ENCODE results near the gene SS18L1. TPM values are rescaled to one million over a fixed set of nuclear protein-coding genes. Genes with fewer than 3 reads are reported as not detected.

SS18L1 gene
- total RNA-seq, 1 experiment from 2014 or later, result 34.1 TPM

GRCh38 chr20:62227977-62228958, 84.7 kb downstream of the SS18L1 start (continued):
- TF ChIP-seq JAZF1 (CRISPR knock-in tag; IDR thresholded peaks at IDR 0.05), result no peak
- TF ChIP-seq IRF1 (CRISPR knock-in tag; IDR thresholded peaks at IDR 0.05), result 0 out of 2 replicates have a peak, but pooled peaks have one; percentile 14
- TF ChIP-seq ZMAT4 (CRISPR knock-in tag; IDR thresholded peaks at IDR 0.05), result no peak
- no peak for TF ChIP-seq NFATC4 (CRISPR knock-in tag; IDR thresholded peaks at IDR 0.05)
- no peak for TF ChIP-seq SP1 (CRISPR knock-in tag; conservative IDR thresholded peaks at IDR 0.05)
- TF ChIP-seq MAX (CRISPR knock-in tag; IDR thresholded peaks at IDR 0.05), result peak; percentile 73
- no peak for TF ChIP-seq TCF7 (CRISPR knock-in tag; IDR thresholded peaks at IDR 0.05; ENCODE audit: low read depth)
- TF ChIP-seq SMAD4 (CRISPR knock-in tag; IDR thresholded peaks at IDR 0.05), result 0 out of 2 replicates have a peak, but pooled peaks have one; percentile 27

- peaks cover 5% of the 10 kb centered on the region for H3K9me3 Mint-ChIP-seq
- ATAC-seq, result no peak
- no peak overlapping the region for H3K27ac Mint-ChIP-seq
- POLR2A ChIA-PET, result no interaction called here
- H3K36me3 Mint-ChIP-seq, result no peaks in the 10 kb centered on the region
- no peak overlapping the region for H3K4me3 Mint-ChIP-seq
- H3K27me3 Mint-ChIP-seq (ENCODE audit: low read depth), result peaks cover 4% of the 10 kb centered on the region; the same call in 1 of the 2 replicates
- H3K4me1 Mint-ChIP-seq, result peaks cover 3% of the 10 kb centered on the region
- CTCF ChIA-PET, result no interaction called here
- DNase-seq (ENCODE audit: low spot score), result no peak
- TF ChIP-seq CBFB (CRISPR knock-in tag; IDR thresholded peaks at IDR 0.05; ENCODE audit: low read depth) (no peak), ETV6 (CRISPR knock-in tag; IDR thresholded peaks at IDR 0.05) (no peak), MXD4 (CRISPR knock-in tag; IDR thresholded peaks at IDR 0.05; ENCODE audit: borderline replicate concordance) (no peak), E2F4 (CRISPR knock-in tag; IDR thresholded peaks at IDR 0.05; ENCODE audit: borderline replicate concordance, low read depth) (no peak), ZMAT4 (CRISPR knock-in tag; IDR thresholded peaks at IDR 0.05) (no peak)
Observed at GRCh38 chr20:62228982-62229545, 85.5 kb downstream of the SS18L1 start.

- peaks cover 5% of the 10 kb centered on the region for H3K9me3 Mint-ChIP-seq
- ATAC-seq (no peak), DNase-seq (ENCODE audit: low spot score) (no peak)
- peaks cover 4% of the 10 kb centered on the region; the same call in 1 of the 2 replicates for H3K27me3 Mint-ChIP-seq (ENCODE audit: low read depth)
- no peaks in the 10 kb centered on the region for H3K36me3 Mint-ChIP-seq
- ChIA-PET CTCF (no interaction called here), POLR2A (no interaction called here)
- H3K4me3 Mint-ChIP-seq, result no peak overlapping the region
- H3K4me1 Mint-ChIP-seq, result peaks cover 3% of the 10 kb centered on the region
- H3K27ac Mint-ChIP-seq, result no peak overlapping the region
- no peak for TF ChIP-seq IRF2 (CRISPR knock-in tag; IDR thresholded peaks at IDR 0.05; ENCODE audit: borderline replicate concordance, low read depth)
- TF ChIP-seq E2F5 (CRISPR knock-in tag; IDR thresholded peaks at IDR 0.05), result no peak
- no peak for TF ChIP-seq ZSCAN18 (CRISPR knock-in tag; IDR thresholded peaks at IDR 0.05)
- no peak for TF ChIP-seq ATF6 (CRISPR knock-in tag; IDR thresholded peaks at IDR 0.05)
- TF ChIP-seq KAT7 (CRISPR knock-in tag; IDR thresholded peaks at IDR 0.05; ENCODE audit: borderline replicate concordance), result no peak
- TF ChIP-seq SP1 (CRISPR knock-in tag; conservative IDR thresholded peaks at IDR 0.05), result no peak
- no peak for TF ChIP-seq EMX1 (CRISPR knock-in tag; IDR thresholded peaks at IDR 0.05)
- TF ChIP-seq PRDM15 (CRISPR knock-in tag; IDR thresholded peaks at IDR 0.05), result no peak
- TF ChIP-seq JAZF1 (CRISPR knock-in tag; IDR thresholded peaks at IDR 0.05), result no peak
Observed at GRCh38 chr20:62229667-62230066, 86.1 kb downstream of the SS18L1 start.

Data from WTC11 (cell line).